ENCODE data around the gene ARHGAP8. TPM values are rescaled to one million over a fixed set of nuclear protein-coding genes. Genes with fewer than 3 reads are reported as not detected.

ARHGAP8 gene
- total and polyA plus RNA-seq, 10 of the 15 experiments (the other 5 are each of a cell fraction or from before 2014, with no cell fraction given) = 0.33 TPM; not detected in 9

GRCh38 chr22:44893731-44894080 is 141.3 kb downstream of the ARHGAP8 start:
- in situ Hi-C loops (cut with MboI) (loop anchor here (25.0 kb wide), 1 partner anchor 531 kb away; no protein-coding TSS in a partner anchor), intact Hi-C loops (cut with micrococcal nuclease; ENCODE audit: unreplicated experiment) (no loop called here)
- Histone ChIP-seq H2AFZ (ENCODE audit: control insufficient read depth, low read depth, low read length) (no peak overlapping the region), H4K20me1 (ENCODE audit: control insufficient read depth, insufficient read depth) (no peaks in the 10 kb centered on the region), H3K9me3 (replicated peaks; ENCODE audit: control insufficient read depth, insufficient read depth, low read length) (no peaks in the 10 kb centered on the region; the same call in 2 of the 3 replicates), H3K27ac (ENCODE audit: control insufficient read depth, insufficient read depth) (no peak overlapping the region), H3K36me3 (ENCODE audit: control insufficient read depth in 2 of 2, insufficient read depth in 2 of 2, low read length in 1 of 2) (no peaks in the 10 kb centered on the region), H3K4me2 (ENCODE audit: control insufficient read depth, insufficient read depth) (no peak overlapping the region), H3K27me3 (replicated peaks in 1 of 2; ENCODE audit: control insufficient read depth in 2 of 2, insufficient read depth in 2 of 2, low read length in 1 of 2) (no peaks in the 10 kb centered on the region), H3K79me2 (ENCODE audit: control insufficient read depth, insufficient read depth, low read length) (no peaks in the 10 kb centered on the region), H3K4me1 (ENCODE audit: control insufficient read depth, insufficient read depth, low read length) (no peaks in the 10 kb centered on the region), H3K4me3 (no peak overlapping the region), H3K9ac (ENCODE audit: control insufficient read depth, insufficient read depth, low read length) (no peak overlapping the region)
- SMC1A ChIA-PET (ENCODE audit: uncharacterized antibody, unreplicated experiment) = no interaction called here
- no TSS peak for BruUV-seq (replicated peaks)
- CTCF ChIA-PET = no interaction called here
- FAIRE-seq (no peak), ATAC-seq (no peak), DNase-seq (ENCODE audit: low read depth, low spot score) (no peak)
- WGBS (ENCODE audit: insufficient coverage, insufficient replicate concordance, low lambda C conversion rate, missing lambda C conversion rate) = 35% methylated on average over 7 of the region's 7 CpGs
- POLR2A ChIA-PET = no interaction called here
- RAD21 ChIA-PET (ENCODE audit: unreplicated experiment) = no interaction called here
- no peak for TF ChIP-seq MTA2 (IDR thresholded peaks at IDR 0.05; ENCODE audit: low read depth)
- no peak for TF ChIP-seq E2F8 (IDR thresholded peaks at IDR 0.05; ENCODE audit: low read depth, partially characterized antibody)
- no peak for TF ChIP-seq CEBPZ (IDR thresholded peaks at IDR 0.05; ENCODE audit: low read depth, low read length)
- no peak for TF ChIP-seq NR2F1 (conservative IDR thresholded peaks at IDR 0.05)
- TF ChIP-seq EZH2 (IDR thresholded peaks at IDR 0.05; ENCODE audit: borderline replicate concordance, control insufficient read depth, low read depth, low read length) = no peak
- TF ChIP-seq POLR2A (IDR thresholded peaks at IDR 0.05; ENCODE audit: low read depth, low read length) = no peak
- no peak for TF ChIP-seq PAX5 (IDR thresholded peaks at IDR 0.05; ENCODE audit: borderline replicate concordance, low read depth, low read length)
- TF ChIP-seq CHD1 (IDR thresholded peaks at IDR 0.05; ENCODE audit: low read depth, low read length) = no peak
- no peak for TF ChIP-seq E2F4 (IDR thresholded peaks at IDR 0.05; ENCODE audit: low read depth, low read length)
- no peak for TF ChIP-seq BCL3 (IDR thresholded peaks at IDR 0.05; ENCODE audit: borderline replicate concordance, insufficient read depth, low read depth, low read length, poor library complexity, severe bottlenecking)
- TF ChIP-seq STAT1 (conservative IDR thresholded peaks at IDR 0.05) = no peak
- no peak for TF ChIP-seq USF2 (IDR thresholded peaks at IDR 0.05; ENCODE audit: borderline replicate concordance, low read depth, low read length)
- no peak for TF ChIP-seq KDM1A (IDR thresholded peaks at IDR 0.05; ENCODE audit: borderline replicate concordance)
- TF ChIP-seq RELB (IDR thresholded peaks at IDR 0.05; ENCODE audit: low read depth) = no peak

All from GM12878 (cell line).